A549 (cell line): ENCODE measurements around the gene NFX1.

ENCODE experiments used
- CEBPB ChIP-seq, 2 experiments: fragments of >200 bp in 1 of 2; sonication (Bioruptor Twin) in 1 of 2; formaldehyde crosslinking in 1 of 2; IDR thresholded peaks; 2 replicates each; pipeline ENCODE4 v1.6.1; 2012 to 2016
- CTCF ChIP-seq: fragments of >200 bp; sonication (Bioruptor Twin); formaldehyde crosslinking; IDR thresholded peaks from 3 replicates; pipeline ENCODE4 v1.5.1; 2016
- ESRRA ChIP-seq: fragments of 150-350 bp; IDR thresholded peaks from 2 replicates; pipeline ENCODE4 v1.6.1; 2014; ENCODE audit warnings: mild to moderate bottlenecking, low read length, borderline replicate concordance
- GATA3 ChIP-seq: IDR thresholded peaks from 2 replicates; pipeline ENCODE4 v1.6.1; 2012; ENCODE audit warnings: borderline replicate concordance
- JUN ChIP-seq, 2 experiments: fragments of >200 bp; sonication (Bioruptor Twin); formaldehyde crosslinking; IDR thresholded peaks; 2 replicates in 1 of 2; 3 replicates in 1 of 2; pipeline ENCODE4 v1.6.1; 2016 to 2017
- MAX ChIP-seq: IDR thresholded peaks from 2 replicates; pipeline ENCODE4 v1.6.1; 2012
- NPAS2 ChIP-seq: fragments of 250-450 bp; sonication (Bioruptor Pico); IDR thresholded peaks from 2 replicates; pipeline ENCODE4 v1.8.0; 2022; ENCODE audit warnings: mild to moderate bottlenecking, moderate library complexity, borderline replicate concordance
- NR3C1 ChIP-seq: fragments of >200 bp; sonication (Bioruptor Twin); formaldehyde crosslinking; IDR thresholded peaks from 3 replicates; pipeline ENCODE4 v1.6.1; 2017
- POLR2A ChIP-seq: IDR thresholded peaks from 2 replicates; pipeline ENCODE4 v1.6.1; 2012; ENCODE audit warnings: mild to moderate bottlenecking, low read length
- POLR2AphosphoS2 ChIP-seq: conservative IDR thresholded peaks from 2 replicates; pipeline ENCODE4 v1.6.1; 2012; ENCODE audit warnings: low read length, improper control_type of control experiment, inconsistent platforms
- RCOR1 ChIP-seq: fragments of 150-350 bp; IDR thresholded peaks from 2 replicates; pipeline ENCODE4 v1.6.1; 2014; ENCODE audit warnings: antibody characterized with exemption, low read length, low read depth
- RFX5 ChIP-seq: fragments of 450-650 bp; IDR thresholded peaks from 2 replicates; pipeline ENCODE4 v1.7.1; 2014; ENCODE audit warnings: antibody characterized with exemption, mild to moderate bottlenecking, moderate library complexity
- SMC3 ChIP-seq: fragments of >200 bp; sonication (Bioruptor Twin); formaldehyde crosslinking; IDR thresholded peaks from 3 replicates; pipeline ENCODE4 v1.6.1; 2018; ENCODE audit warnings: inconsistent platforms
- TF ChIP-seq, protein P1 (sequence below): fragments of 450-650 bp; IDR thresholded peaks from 2 replicates; pipeline ENCODE4 v1.6.1; 2014; ENCODE audit warnings: antibody characterized with exemption

DNA sequence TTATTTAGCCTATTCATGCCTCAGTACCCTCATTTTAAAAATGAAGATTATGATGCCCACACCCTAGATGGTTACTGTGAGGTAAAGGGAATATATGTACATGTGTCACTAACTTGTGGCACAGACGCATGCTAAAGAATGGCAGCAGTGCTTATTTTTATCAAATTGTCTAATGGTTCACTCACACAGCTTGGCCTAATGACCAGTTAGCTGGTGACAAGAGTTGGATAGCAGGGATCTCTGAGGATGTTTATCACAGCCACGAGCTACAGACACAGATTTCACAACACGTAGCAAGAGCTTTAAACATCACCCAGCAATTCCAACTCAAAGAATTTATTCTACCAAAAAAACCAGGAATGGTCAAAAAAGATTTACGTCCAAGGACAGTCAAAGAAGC lies 33.0 kb upstream of the NFX1 start:
- TF ChIP-seq CTCF: no peak
- no peak for TF ChIP-seq GATA3
- no peak for TF ChIP-seq NPAS2 (CRISPR knock-in tag)
- TF ChIP-seq, protein P1, sequence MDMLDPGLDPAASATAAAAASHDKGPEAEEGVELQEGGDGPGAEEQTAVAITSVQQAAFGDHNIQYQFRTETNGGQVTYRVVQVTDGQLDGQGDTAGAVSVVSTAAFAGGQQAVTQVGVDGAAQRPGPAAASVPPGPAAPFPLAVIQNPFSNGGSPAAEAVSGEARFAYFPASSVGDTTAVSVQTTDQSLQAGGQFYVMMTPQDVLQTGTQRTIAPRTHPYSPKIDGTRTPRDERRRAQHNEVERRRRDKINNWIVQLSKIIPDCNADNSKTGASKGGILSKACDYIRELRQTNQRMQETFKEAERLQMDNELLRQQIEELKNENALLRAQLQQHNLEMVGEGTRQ: no peak
- no peak for TF ChIP-seq SMC3
- TF ChIP-seq MAX: no peak
- TF ChIP-seq CEBPB (IDR thresholded peaks at IDR 0.05): no peak
- TF ChIP-seq POLR2A: no peak
- TF ChIP-seq POLR2AphosphoS2: no peak
- TF ChIP-seq ESRRA: no peak
- TF ChIP-seq RFX5: no peak
- no peak for TF ChIP-seq RCOR1
- no peak for TF ChIP-seq NR3C1
- no peak for TF ChIP-seq JUN (IDR thresholded peaks at IDR 0.05)
